HG02852 (cell line): ENCODE results near the gene IQCH.
"Not testable (repeated sequence)": the region's sequence is repeated elsewhere in the genome, so short reads cannot be mapped to it uniquely, and the experiment has no call there.

Source experiments
- ATAC-seq: cut with Tn5 transposase; IDR thresholded peaks from one replicate; pipeline ENCODE4 v1.9.1; 2021; ENCODE audit warnings: mild to moderate bottlenecking, moderate library complexity; ENCODE audit not compliant: unreplicated experiment

IQCH gene

GRCh38 chr15:67350042-67350441 is 95.5 kb downstream of the IQCH start:
- no peak for ATAC-seq

- no peak for ATAC-seq
Observed at GRCh38 chr15:67358391-67358790, 103.8 kb downstream of the IQCH start.

GRCh38 chr15:67358812-67359211 is 104.2 kb downstream of the IQCH start:
- ATAC-seq = no peak

- ATAC-seq = no peak
Observed at GRCh38 chr15:67359431-67360079, 105.0 kb downstream of the IQCH start.

GRCh38 chr15:67361100-67361499 is 106.5 kb downstream of the IQCH start:
- no peak for ATAC-seq

- not testable (repeated sequence) for ATAC-seq
Observed at GRCh38 chr15:67363712-67364111, 109.1 kb downstream of the IQCH start.

- no peak for ATAC-seq
Observed at GRCh38 chr15:67365994-67366393, 111.4 kb downstream of the IQCH start.

- ATAC-seq = no peak
Observed at GRCh38 chr15:67366904-67367303, 112.3 kb downstream of the IQCH start.

GRCh38 chr15:67369359-67369998 is 114.9 kb downstream of the IQCH start:
- no peak for ATAC-seq

- no peak for ATAC-seq
Observed at GRCh38 chr15:67370206-67370954, 115.8 kb downstream of the IQCH start.

GRCh38 chr15:67372543-67372942 is 118.0 kb downstream of the IQCH start:
- no peak for ATAC-seq

GRCh38 chr15:67372986-67373675 is 118.5 kb downstream of the IQCH start:
- no peak for ATAC-seq

GRCh38 chr15:67373971-67374370 is 119.4 kb downstream of the IQCH start:
- no peak for ATAC-seq

- no peak for ATAC-seq
Observed at GRCh38 chr15:67379530-67379929, 124.9 kb downstream of the IQCH start.

- no peak for ATAC-seq
Observed at GRCh38 chr15:67380921-67381320, 126.3 kb downstream of the IQCH start.

GRCh38 chr15:67381416-67382045 is 126.9 kb downstream of the IQCH start:
- no peak for ATAC-seq

GRCh38 chr15:67382723-67383122 is 128.1 kb downstream of the IQCH start:
- no peak for ATAC-seq

GRCh38 chr15:67383899-67384298 is 129.3 kb downstream of the IQCH start:
- ATAC-seq = no peak

- ATAC-seq = no peak
Observed at GRCh38 chr15:67384761-67385160, 130.2 kb downstream of the IQCH start.

GRCh38 chr15:67385971-67386370 is 131.4 kb downstream of the IQCH start:
- no peak for ATAC-seq

- ATAC-seq = no peak
Observed at GRCh38 chr15:67386947-67387346, 132.4 kb downstream of the IQCH start.
